Activated naive CD4-positive, alpha-beta T cell treated with anti-CD3 and anti-CD28 coated beads, Interleukin-2, amount 50 U/mL, for 16 hours (primary cell): ENCODE measurements around the gene TMEM98.
"Not testable (repeated sequence)": the region's sequence is repeated elsewhere in the genome, so short reads cannot be mapped to it uniquely, and the experiment has no call there.

Experiments used
- DNase-seq: peaks from one replicate; pipeline ENCODE4 v3.0.0-alpha.2; 2020

TMEM98 gene

GRCh38 chr17:32943647-32944191 lies 15.8 kb downstream of the TMEM98 start:
- no peak for DNase-seq

GRCh38 chr17:32944248-32945020 lies 16.5 kb downstream of the TMEM98 start:
- DNase-seq, result no peak

DNA sequence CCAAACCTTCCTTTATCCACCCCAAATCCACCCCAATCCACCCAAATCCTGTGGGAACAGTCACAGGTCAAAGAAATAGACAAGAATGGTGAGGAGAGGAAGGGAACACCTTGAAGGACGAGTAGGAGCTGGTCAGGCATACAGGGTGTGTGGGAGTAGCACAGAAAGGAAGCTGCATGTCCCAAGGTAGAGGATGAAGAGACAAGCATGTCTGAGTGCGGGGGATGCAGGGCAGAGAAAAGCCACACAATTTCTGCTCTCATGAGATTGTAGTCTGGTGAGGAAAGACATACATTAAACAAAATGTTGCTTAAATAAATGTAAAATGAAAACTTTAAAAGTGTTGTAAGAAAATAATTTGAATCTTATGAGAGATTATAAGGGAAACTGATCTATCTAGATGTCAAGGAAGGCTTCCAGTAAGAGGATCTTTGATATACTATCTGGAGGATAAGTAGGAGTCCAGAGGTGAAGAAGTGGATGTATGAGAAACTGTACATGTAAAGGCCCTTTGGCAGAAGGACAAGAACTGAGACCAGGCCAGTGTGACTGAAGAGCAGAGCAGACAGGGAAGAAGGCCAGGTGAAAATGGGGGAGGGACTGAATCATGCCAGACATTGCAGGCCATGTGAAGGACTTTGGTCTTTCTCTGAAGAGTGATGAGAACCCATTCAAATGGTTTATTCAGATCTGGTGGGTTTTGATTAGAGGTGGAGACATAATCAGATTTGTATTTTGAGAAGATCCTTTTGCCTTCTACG lies 18.6 kb downstream of the TMEM98 start:
- DNase-seq, result no peak

- DNase-seq, result no peak
Observed at GRCh38 chr17:32947736-32948135, 19.8 kb downstream of the TMEM98 start.

- DNase-seq, result no peak
Observed at GRCh38 chr17:32949181-32949580, 21.2 kb downstream of the TMEM98 start.

DNA sequence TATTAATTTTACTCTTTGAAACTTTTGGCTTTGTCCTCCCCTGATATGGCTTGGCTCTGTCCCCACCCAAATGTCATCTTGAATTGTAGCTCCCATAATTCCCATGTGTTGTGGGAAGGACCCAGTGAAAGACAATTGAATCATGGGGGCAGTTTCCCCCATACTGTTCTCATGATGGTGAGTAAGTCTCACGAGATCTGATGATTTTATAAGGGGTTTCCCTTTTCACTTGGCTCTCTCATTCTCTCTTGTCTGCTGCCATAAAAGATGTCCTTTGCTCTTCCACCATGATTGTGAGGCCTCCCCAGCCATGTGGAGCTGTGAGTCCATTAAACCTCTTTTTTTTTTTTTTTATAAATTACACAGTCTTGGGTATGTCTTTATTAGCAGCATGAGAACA lies 24.5 kb downstream of the TMEM98 start:
- not testable (repeated sequence) for DNase-seq

GRCh38 chr17:32953045-32953444 lies 25.1 kb downstream of the TMEM98 start:
- no peak for DNase-seq

GRCh38 chr17:32953857-32954256 lies 25.9 kb downstream of the TMEM98 start:
- DNase-seq, result no peak

DNA sequence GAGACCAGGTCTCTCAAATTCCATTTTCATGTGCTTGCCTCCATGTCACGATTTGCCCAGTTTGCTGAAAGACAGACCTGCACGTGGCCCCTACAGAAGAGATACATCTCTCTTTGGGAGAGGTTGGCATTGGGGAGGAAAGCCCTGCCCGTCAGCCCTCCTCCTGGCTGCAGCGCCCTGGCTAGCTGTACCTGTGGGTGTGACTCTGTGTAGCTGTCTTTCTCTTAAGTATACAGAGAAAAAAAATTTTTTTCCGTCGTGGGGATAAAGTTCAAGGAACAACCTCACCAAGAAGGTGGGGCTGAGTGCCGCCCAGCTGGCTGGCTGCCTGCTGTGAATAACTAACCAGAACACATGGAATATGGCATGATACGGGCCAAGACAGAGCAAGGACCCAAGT lies 26.5 kb downstream of the TMEM98 start:
- no peak for DNase-seq

DNA sequence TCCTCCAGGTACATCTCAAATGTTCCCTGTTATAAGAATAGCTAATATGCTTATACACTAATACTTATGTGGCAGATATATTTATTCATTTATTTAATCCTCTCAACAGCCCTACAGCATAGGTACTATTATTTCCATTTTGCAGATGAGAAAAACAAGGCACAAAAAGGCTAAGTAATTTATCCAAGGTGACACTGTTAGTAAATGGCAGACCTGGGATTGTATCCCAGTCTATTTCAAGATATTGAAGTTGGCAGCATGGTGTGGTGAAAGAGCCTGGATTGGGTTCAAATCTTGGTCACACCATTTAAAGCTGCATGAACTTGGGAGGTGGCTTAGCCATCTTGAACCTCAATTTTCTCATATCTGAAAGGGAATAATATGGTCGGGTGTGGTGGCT lies 27.2 kb downstream of the TMEM98 start:
- DNase-seq, result no peak

GRCh38 chr17:32956240-32956970 lies 28.5 kb downstream of the TMEM98 start:
- DNase-seq, result no peak

DNA sequence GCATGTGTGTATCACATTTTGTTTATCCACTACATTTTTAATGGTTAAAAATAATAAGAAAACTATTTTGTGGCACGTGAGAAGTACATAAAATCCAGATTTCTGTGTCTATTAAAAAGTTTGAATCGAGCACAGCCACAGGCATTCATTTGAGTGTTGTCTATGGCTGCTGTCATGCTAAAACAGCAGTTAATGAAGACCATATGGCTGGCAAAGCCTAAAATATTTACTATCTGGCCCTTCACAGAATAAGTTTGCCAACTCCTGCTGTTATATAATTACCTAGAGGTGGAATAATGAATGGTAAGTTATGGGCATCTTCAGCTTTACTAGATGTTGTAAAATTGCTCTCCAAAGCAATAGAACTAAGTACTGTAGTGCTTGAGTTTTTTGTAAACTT lies 30.5 kb downstream of the TMEM98 start:
- no peak for DNase-seq

GRCh38 chr17:32960815-32961214 lies 32.9 kb downstream of the TMEM98 start:
- no peak for DNase-seq

DNA sequence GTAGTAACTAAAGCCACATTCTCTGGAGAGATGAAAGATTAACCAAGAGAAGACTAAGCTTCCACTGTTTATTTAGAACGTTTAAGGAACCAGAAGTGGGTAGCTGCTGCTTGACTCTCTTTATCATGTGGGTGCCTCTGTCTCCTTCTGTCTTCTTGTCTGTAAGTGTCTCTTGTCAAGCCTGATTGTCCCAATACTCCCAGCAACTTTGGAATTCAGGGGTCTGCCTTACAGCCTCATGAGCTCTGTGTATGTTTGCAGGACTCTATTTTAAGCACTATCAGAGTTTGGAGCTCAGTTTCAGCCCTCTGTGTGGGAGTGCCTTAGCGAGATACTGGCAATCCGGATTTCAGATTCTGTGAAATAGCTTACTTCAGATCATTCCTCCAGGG lies 34.4 kb downstream of the TMEM98 start:
- no peak for DNase-seq

GRCh38 chr17:32964541-32964940 lies 36.6 kb downstream of the TMEM98 start:
- DNase-seq, result no peak

DNA sequence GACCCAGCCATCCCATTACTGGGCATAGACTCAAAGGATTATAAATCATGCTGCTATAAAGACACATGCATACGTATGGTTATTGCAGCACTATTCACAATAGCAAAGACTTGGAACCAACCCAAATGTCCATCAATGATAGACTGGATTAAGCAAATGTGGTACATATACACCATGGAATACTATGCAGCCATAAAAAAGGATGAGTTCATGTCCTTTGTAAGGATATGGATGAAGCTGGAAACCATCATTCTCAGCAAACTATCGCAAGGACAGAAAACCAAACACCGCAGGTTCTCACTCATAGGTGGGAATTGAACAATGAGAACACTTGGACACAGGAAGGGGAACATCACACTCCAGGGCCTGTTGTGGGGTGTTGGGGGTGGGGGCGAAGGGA lies 41.3 kb downstream of the TMEM98 start:
- not testable (repeated sequence) for DNase-seq

- no peak for DNase-seq
Observed at GRCh38 chr17:32970281-32970680, 42.3 kb downstream of the TMEM98 start.

DNA sequence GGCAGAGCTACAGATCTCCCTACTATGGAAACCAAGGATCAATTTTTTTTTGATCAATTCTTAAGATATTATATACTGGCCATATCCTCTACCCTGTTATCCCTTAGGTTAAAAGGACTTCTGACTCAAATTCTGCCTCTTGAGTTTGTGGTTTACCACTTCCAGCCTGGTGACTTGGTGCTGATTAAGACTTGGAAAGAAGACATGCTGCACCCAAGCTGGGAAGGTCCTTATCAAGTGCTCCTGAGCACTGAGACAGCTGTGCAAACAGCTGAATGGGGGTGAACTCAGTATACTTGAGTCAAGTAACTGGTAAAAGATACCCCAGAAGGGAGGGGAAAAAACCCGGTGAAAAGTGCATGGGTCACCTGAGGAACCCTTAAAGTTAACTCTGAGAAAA lies 43.2 kb downstream of the TMEM98 start:
- DNase-seq, result no peak

GRCh38 chr17:32976131-32976530 lies 48.2 kb downstream of the TMEM98 start:
- no peak for DNase-seq

DNA sequence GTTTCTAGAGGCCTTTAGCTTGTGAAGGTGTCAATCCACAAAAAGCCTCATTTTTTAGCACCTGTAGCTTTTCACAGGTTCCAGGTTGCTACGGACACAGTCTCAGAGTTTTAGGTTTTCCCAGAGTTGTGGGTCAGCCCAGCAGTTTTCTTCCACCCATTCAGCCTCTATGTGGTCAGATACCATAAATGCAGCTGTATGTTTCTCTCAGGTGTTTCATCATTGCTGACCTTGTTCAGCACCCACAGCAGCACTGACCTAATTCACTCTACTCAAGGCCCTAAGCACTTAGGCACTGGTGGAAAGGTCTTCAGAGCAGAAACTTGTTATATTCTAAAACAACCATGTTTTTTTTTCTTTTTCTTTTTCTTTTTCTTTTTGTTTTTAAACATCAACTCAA lies 48.7 kb downstream of the TMEM98 start:
- DNase-seq, result no peak

GRCh38 chr17:32980230-32980629 lies 52.3 kb downstream of the TMEM98 start:
- DNase-seq, result no peak

- DNase-seq, result not testable (repeated sequence)
Observed at GRCh38 chr17:32981611-32982010, 53.7 kb downstream of the TMEM98 start.

DNA sequence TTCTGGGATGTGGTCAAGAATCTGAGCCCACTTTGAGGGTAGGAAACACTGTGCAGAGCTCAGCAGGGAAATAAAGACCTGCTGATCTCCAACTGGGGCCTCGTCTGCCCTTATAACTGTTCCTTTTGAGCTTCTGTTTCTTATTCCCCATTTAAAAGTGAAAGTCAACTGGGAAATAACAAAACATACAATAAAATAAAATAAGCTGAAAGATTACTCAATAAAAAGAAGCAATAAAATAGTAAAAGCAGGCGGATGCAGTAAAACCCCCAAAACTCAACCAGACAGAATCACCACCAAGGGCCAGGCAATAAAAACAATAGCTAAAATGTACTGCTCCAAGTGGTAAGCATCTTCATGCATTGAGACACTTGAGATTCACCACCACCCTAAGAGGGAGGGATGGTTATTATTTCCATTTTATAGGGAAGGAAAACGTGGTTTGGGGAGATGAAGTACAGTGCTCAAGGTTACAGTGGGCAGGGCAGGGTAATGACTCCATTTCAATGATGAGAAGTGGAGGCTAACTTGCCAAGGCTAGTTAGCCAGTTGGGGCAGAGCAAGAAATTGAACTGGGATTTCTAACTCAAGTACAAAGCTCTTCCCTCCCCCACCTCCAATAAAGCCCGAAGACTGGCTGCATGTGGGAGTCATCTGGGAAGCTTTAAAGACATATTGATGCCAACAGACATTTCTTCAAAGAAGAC lies 57.2 kb downstream of the TMEM98 start:
- no peak for DNase-seq
